Endothelial cell of umbilical vein (primary cell): ENCODE measurements around the gene PSKH1. TPM values are rescaled to one million over a fixed set of nuclear protein-coding genes. Genes with fewer than 3 reads are reported as not detected.

Experiments used
- BruUV-seq: library from RNA; stranded (reverse); fragments of 400-500 nt; replicated peaks from 2 replicates; lab custom pipeline; 2021; lab: Mats Ljungman, UMichigan
- CTCF ChIA-PET: fragments of 300-600, 350-600 bp; sonication (Branson Sonifier 250); formaldehyde crosslinking; loops from one replicate; lab custom pipeline; 2021; ENCODE audit warnings: antibody characterized with exemption, inconsistent platforms; lab: Charles Lee
- POLR2A ChIA-PET: fragments of 300-600, 350-600 bp; sonication (Branson Sonifier 250); formaldehyde crosslinking; loops from one replicate; lab custom pipeline; 2021; ENCODE audit warnings: antibody characterized with exemption, inconsistent platforms; lab: Charles Lee
- DNase-seq: peaks from one replicate; pipeline ENCODE4 v3.0.0-alpha.2; 2011; ENCODE audit warnings: low read depth, low spot score
- FAIRE-seq: peaks from 2 replicates; lab custom pipeline; 2011; peaks lifted over from hg19 to GRCh38; lab: Jason Lieb, UNC
- H2AFZ ChIP-seq: 2 replicates; pipeline ENCODE4 v1.6.0; 2012; ENCODE audit warnings: low read depth, low read length, control low read depth, inconsistent platforms
- H3K27ac ChIP-seq: 2 replicates; pipeline ENCODE4 v1.5.1; 2011; ENCODE audit warnings: low read depth, mild to moderate bottlenecking, control low read depth, low read length, moderate library complexity; ENCODE audit not compliant: insufficient read depth
- H3K27me3 ChIP-seq, 2 experiments: 2 replicates each; pipeline versions ENCODE4 v1.6.0 to v1.6.1; 2011; ENCODE audit warnings: low read length in 2 of 2, mixed read lengths in 1 of 2; ENCODE audit not compliant: control insufficient read depth in 2 of 2, insufficient read depth in 2 of 2
- H3K36me3 ChIP-seq, 2 experiments: 2 replicates in 1 of 2; 3 replicates in 1 of 2; pipeline ENCODE4 v1.5.1; 2011; ENCODE audit warnings: low read length in 2 of 2, mild to moderate bottlenecking in 1 of 2, moderate library complexity in 1 of 2; ENCODE audit not compliant: control insufficient read depth in 2 of 2, insufficient read depth in 2 of 2; ENCODE audit errors: extremely low read depth in 1 of 2
- H3K4me1 ChIP-seq: 3 replicates; pipeline ENCODE4 v1.5.1; 2011; ENCODE audit warnings: mild to moderate bottlenecking, low read length; ENCODE audit not compliant: control insufficient read depth, insufficient read depth; ENCODE audit errors: extremely low read depth
- H3K4me2 ChIP-seq: 2 replicates; pipeline ENCODE4 v1.6.1; 2011; ENCODE audit warnings: low read length, control low read depth, mixed read lengths; ENCODE audit not compliant: insufficient read depth
- H3K4me3 ChIP-seq, 3 experiments: fragments of 200-600 bp in 1 of 3; sonication (generic), shearing (Covaris generic) in 1 of 3; replicated peaks in 1 of 3; 2 replicates each; pipeline ENCODE4 v1.5.1; 2011 to 2016; ENCODE audit warnings: control low read depth in 3 of 3, low read length in 3 of 3, mild to moderate bottlenecking in 2 of 3, inconsistent platforms in 1 of 3, low read depth in 1 of 3, moderate library complexity in 1 of 3; ENCODE audit not compliant: insufficient read depth in 1 of 3
- H3K79me2 ChIP-seq: 2 replicates; pipeline ENCODE4 v1.6.0; 2012; ENCODE audit warnings: low read length, inconsistent platforms; ENCODE audit not compliant: control insufficient read depth, insufficient read depth
- H3K9ac ChIP-seq: replicated peaks from 2 replicates; pipeline ENCODE3; 2011; ENCODE audit warnings: low read length, control low read depth; ENCODE audit not compliant: insufficient read depth; ENCODE audit errors: extremely low read depth
- H3K9me1 ChIP-seq: replicated peaks from 3 replicates; pipeline ENCODE4 v1.6.0; 2011; ENCODE audit warnings: mild to moderate bottlenecking, low read length; ENCODE audit not compliant: control insufficient read depth, insufficient read depth; ENCODE audit errors: extremely low read depth
- H3K9me3 ChIP-seq: replicated peaks from 2 replicates; pipeline ENCODE4 v1.5.1; 2012; ENCODE audit warnings: low read length, inconsistent platforms; ENCODE audit not compliant: control insufficient read depth, insufficient read depth
- H4K20me1 ChIP-seq: replicated peaks from 2 replicates; pipeline ENCODE3; 2011; ENCODE audit warnings: mild to moderate bottlenecking, low read length; ENCODE audit not compliant: control insufficient read depth, insufficient read depth; ENCODE audit errors: extremely low read depth
- EZH2 ChIP-seq: IDR thresholded peaks from 2 replicates; pipeline ENCODE4 v1.6.1; 2012; ENCODE audit warnings: borderline replicate concordance, low read depth, mild to moderate bottlenecking, moderate library complexity, low read length, inconsistent platforms; ENCODE audit not compliant: severe bottlenecking
- FOS ChIP-seq: IDR thresholded peaks from 2 replicates; pipeline ENCODE4 v1.6.1; 2011; ENCODE audit warnings: mild to moderate bottlenecking, low read length, moderate library complexity, borderline replicate concordance; ENCODE audit not compliant: insufficient read depth
- GATA2 ChIP-seq: IDR thresholded peaks from 2 replicates; pipeline ENCODE4 v1.7.0; 2011; ENCODE audit warnings: low read depth, mild to moderate bottlenecking, moderate library complexity, mixed read lengths, low read length; ENCODE audit not compliant: insufficient read length, insufficient read depth
- JUN ChIP-seq: IDR thresholded peaks from 2 replicates; pipeline ENCODE4 v1.6.1; 2011; ENCODE audit warnings: borderline replicate concordance, low read depth; ENCODE audit not compliant: insufficient read length, insufficient read depth
- MYC ChIP-seq: IDR thresholded peaks from one replicate; pipeline ENCODE4 v1.6.1; 2011; ENCODE audit warnings: mild to moderate bottlenecking, low read depth, low read length
- POLR2A ChIP-seq: IDR thresholded peaks from 2 replicates; pipeline ENCODE4 v1.6.1; 2012; ENCODE audit warnings: low read depth, mild to moderate bottlenecking, control low read depth, low read length
- POLR2AphosphoS5 ChIP-seq: IDR thresholded peaks from 2 replicates; pipeline ENCODE4 v1.6.1; 2012; ENCODE audit warnings: low read depth, mild to moderate bottlenecking, control low read depth, low read length, moderate library complexity; ENCODE audit not compliant: insufficient read depth
- dilution Hi-C: fragments of 300-500 bp; cut with MboI; formaldehyde crosslinking; loops from one replicate; pipeline ENCODE4 v1.15.0; 2019; ENCODE audit warnings: low sequenced_read_pairs; ENCODE audit not compliant: extremely low pct_ligation_motif_present
- intact Hi-C: fragments of 100-400 bp; cut with micrococcal nuclease; formaldehyde crosslinking; loops from one replicate; pipeline ENCODE4 v1.10.0; 2022
- polyA plus RNA-seq, 4 experiments: library from polyadenylated mRNA; depleted of rRNA in 3 of 4; stranded (reverse) in 3 of 4; unstranded in 1 of 4; fragments of >200 nt; gene quantifications; 2 replicates each; pipeline versions ENCODE4 v1.2.1 to v1.2.3, GENCODE V29; 2011 to 2012; ENCODE audit warnings: missing spikeins in 1 of 4
- total RNA-seq: library from RNA; stranded (reverse); gene quantifications from 2 replicates; pipeline ENCODE4 v1.2.3, GENCODE V29; 2021
- TF ChIP-seq, protein P1 (sequence below), 2 donors: IDR thresholded peaks; 1 replicate in 1 of 2; 2 replicates in 1 of 2; pipeline ENCODE4 v1.5.1; 2011; ENCODE audit warnings: low read length in 2 of 2, mild to moderate bottlenecking in 2 of 2, moderate library complexity in 2 of 2, control low read depth in 1 of 2, inconsistent platforms in 1 of 2, low read depth in 1 of 2; ENCODE audit not compliant: insufficient read depth in 1 of 2; ENCODE audit errors: extremely low read depth in 1 of 2
- TF ChIP-seq, protein P2 (sequence below): IDR thresholded peaks from 2 replicates; pipeline ENCODE4 v1.6.1; 2011; ENCODE audit not compliant: insufficient read depth, insufficient read length

Gene PSKH1
- total and polyA plus RNA-seq, 2 donors (not counting 3 experiments of a cell fraction or from before 2014, with no cell fraction given): 25.9 to 42.6 TPM

DNA sequence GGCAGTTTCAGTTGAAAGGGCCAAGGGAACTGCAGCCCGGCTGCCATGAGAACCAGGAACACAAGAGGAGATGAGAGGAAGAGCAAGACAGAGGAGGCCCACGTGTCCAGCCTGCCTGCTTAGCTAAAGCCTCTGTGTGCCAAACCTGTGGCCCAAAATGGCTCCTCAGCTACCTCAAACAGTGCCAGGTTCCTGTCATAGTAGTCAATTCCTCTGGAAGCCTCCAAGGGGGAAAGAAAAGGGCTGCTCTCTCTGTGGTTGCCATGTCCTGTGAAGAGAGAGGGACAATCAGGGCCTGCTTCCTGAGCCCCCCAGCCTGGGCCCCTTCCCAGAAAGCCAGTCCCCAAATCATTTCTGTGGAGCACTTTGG, 70.2 kb downstream of the PSKH1 start:
- Histone ChIP-seq H3K4me2 (no peak overlapping the region), H3K4me1 (peaks cover 19% of the 10 kb centered on the region), H3K36me3 (peaks cover 11 to 43% of the 10 kb centered on the region in 2 experiments), H3K9me1 (no peaks in the 10 kb centered on the region), H3K9me3 (no peaks in the 10 kb centered on the region), H4K20me1 (no peaks in the 10 kb centered on the region), H3K9ac (no peak overlapping the region), H3K27me3 (no peaks in the 10 kb centered on the region), H3K4me3 (no peak overlapping the region), H3K27ac (no peak overlapping the region), H2AFZ (no peak overlapping the region), H3K79me2 (peaks cover 52% of the 10 kb centered on the region)
- ChIA-PET CTCF (interaction anchor here (2.7 kb wide), 1 partner anchor 78 kb away, joined by 8 read pairs; no protein-coding TSS in a partner anchor), POLR2A (no interaction called here)
- TF ChIP-seq EZH2 (no peak), POLR2A (peak; percentile 16)
- intact Hi-C loops (no loop called here), dilution Hi-C loops (no loop called here)
- FAIRE-seq: no peak
- BruUV-seq: no TSS peak
- no peak for DNase-seq

DNA sequence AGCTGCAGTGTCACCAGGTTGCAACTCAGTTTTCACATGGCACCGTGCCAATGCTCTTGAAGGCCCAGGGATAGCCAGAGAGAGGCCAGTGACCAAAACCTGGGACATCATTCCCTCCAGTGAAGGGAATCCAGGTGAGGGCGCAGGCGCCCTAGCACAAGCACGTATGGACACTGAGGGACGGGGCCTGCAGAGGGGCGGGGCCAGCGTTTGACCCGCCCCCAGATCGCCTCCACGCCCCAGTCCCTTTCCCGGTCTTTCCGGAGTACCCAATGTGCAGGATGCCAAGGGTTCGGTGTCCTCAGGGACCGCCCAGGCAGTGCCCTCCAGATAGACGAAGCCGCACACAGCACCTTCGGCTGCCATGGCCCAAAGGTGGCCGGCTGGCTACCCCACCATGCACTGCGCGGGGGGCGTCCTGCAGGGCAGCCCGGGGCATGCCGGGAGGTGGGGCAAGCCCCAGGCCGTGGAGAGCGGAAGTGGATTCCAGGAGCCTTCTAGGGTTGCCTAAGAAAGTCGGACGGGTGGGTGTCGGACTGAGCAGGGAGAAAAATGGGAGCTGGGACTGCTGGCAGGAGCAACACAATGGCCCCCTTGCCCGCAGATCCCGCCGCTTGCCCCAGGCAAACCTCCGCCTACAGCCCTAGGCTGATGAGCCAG, 70.7 kb downstream of the PSKH1 start:
- H3K9me3 ChIP-seq: no peaks in the 10 kb centered on the region
- no peaks in the 10 kb centered on the region for H3K9me1 ChIP-seq
- H3K27me3 ChIP-seq: no peaks in the 10 kb centered on the region
- ChIA-PET CTCF (interaction anchor here (1.4 to 2.7 kb wide), 2 partner anchors 77 to 105 kb away, joined by 5 to 8 read pairs; no protein-coding TSS in a partner anchor), POLR2A (no interaction called here)
- intact Hi-C loops: no loop called here
- no peaks in the 10 kb centered on the region for H4K20me1 ChIP-seq
- no peak overlapping the region for H2AFZ ChIP-seq
- DNase-seq (no peak), FAIRE-seq (no peak)
- no TSS peak for BruUV-seq
- H3K36me3 ChIP-seq: peaks cover 10 to 39% of the 10 kb centered on the region in 2 experiments
- no peak overlapping the region for H3K4me3 ChIP-seq
- H3K27ac ChIP-seq: no peak overlapping the region
- no peak overlapping the region for H3K4me2 ChIP-seq
- TF ChIP-seq POLR2A (peak; percentile 9), GATA2 (no peak), POLR2AphosphoS5 (peak; percentile 25), JUN (no peak), EZH2 (no peak), FOS (no peak), MYC (no peak)
- TF ChIP-seq, protein P1, sequence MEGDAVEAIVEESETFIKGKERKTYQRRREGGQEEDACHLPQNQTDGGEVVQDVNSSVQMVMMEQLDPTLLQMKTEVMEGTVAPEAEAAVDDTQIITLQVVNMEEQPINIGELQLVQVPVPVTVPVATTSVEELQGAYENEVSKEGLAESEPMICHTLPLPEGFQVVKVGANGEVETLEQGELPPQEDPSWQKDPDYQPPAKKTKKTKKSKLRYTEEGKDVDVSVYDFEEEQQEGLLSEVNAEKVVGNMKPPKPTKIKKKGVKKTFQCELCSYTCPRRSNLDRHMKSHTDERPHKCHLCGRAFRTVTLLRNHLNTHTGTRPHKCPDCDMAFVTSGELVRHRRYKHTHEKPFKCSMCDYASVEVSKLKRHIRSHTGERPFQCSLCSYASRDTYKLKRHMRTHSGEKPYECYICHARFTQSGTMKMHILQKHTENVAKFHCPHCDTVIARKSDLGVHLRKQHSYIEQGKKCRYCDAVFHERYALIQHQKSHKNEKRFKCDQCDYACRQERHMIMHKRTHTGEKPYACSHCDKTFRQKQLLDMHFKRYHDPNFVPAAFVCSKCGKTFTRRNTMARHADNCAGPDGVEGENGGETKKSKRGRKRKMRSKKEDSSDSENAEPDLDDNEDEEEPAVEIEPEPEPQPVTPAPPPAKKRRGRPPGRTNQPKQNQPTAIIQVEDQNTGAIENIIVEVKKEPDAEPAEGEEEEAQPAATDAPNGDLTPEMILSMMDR (IDR thresholded peaks at IDR 0.05; ENCODE audit: extremely low read depth in 1 of 2, insufficient read depth in 1 of 2, low read depth in 1 of 2, low read length in 2 of 2): no peak
- TF ChIP-seq, protein P2, sequence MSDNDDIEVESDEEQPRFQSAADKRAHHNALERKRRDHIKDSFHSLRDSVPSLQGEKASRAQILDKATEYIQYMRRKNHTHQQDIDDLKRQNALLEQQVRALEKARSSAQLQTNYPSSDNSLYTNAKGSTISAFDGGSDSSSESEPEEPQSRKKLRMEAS: no peak
- dilution Hi-C loops: no loop called here
- peaks cover 20% of the 10 kb centered on the region for H3K4me1 ChIP-seq
- H3K79me2 ChIP-seq: peaks cover 52% of the 10 kb centered on the region
- no peak overlapping the region for H3K9ac ChIP-seq
